ENCODE data around the gene TAOK3. TPM values are rescaled to one million over a fixed set of nuclear protein-coding genes. Genes with fewer than 3 reads are reported as not detected.

The TAOK3 gene
- total RNA-seq, 6 experiments from 2014 or later = 26.0 to 30.7 (median 28.0) TPM

DNA sequence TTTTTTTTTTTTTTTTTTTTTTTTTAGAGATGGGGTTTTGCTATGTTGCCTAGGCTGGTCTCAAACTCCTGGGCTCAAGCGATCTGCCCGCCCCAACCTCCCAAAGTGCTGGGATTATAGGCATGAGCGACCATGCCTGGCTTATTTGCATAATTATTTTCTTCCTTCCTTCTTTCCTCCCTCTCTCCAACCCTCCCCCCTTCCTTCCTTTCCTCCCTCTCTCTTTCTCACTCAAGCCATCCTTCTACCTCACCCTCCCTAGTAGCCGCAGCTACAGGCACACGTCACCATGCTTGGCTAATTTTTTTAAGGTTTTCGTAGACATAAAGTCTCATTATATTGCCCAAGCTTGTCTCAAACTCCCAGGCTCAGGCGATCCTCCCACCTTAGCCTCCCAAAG is 152.9 kb downstream of the TAOK3 start:
- Mint-ChIP-seq H3K27ac (no peak overlapping the region), H3K36me3 (ENCODE audit: low read depth) (peaks cover 14% of the 10 kb centered on the region), H3K9me3 (no peaks in the 10 kb centered on the region), H3K4me3 (no peak overlapping the region), H3K27me3 (ENCODE audit: insufficient read depth) (no peaks in the 10 kb centered on the region), H3K4me1 (ENCODE audit: low read depth) (no peaks in the 10 kb centered on the region)
- DNase-seq = no peak
- TF ChIP-seq, protein P1, sequence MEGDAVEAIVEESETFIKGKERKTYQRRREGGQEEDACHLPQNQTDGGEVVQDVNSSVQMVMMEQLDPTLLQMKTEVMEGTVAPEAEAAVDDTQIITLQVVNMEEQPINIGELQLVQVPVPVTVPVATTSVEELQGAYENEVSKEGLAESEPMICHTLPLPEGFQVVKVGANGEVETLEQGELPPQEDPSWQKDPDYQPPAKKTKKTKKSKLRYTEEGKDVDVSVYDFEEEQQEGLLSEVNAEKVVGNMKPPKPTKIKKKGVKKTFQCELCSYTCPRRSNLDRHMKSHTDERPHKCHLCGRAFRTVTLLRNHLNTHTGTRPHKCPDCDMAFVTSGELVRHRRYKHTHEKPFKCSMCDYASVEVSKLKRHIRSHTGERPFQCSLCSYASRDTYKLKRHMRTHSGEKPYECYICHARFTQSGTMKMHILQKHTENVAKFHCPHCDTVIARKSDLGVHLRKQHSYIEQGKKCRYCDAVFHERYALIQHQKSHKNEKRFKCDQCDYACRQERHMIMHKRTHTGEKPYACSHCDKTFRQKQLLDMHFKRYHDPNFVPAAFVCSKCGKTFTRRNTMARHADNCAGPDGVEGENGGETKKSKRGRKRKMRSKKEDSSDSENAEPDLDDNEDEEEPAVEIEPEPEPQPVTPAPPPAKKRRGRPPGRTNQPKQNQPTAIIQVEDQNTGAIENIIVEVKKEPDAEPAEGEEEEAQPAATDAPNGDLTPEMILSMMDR (IDR thresholded peaks at IDR 0.05) = no peak

DNA sequence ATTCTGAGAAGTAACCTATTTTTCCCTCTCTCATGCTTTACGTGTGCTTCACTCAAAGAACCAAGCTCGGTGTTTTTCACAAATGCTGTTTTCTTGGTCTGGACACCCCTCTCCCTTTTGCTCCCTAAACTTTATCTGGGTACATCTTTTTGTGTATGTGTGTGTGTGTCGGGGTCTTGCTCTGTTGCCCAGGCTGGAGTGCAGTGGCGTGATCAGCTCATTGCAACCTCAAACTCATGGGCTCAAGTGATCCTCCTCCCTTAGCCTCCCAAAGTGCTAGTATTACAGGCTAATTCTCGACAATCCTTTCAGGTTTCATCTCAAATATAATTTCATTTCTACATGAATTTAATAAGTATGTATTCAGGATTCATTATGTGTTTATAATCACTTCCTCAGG is 153.6 kb downstream of the TAOK3 start:
- TF ChIP-seq, protein P1 (IDR thresholded peaks at IDR 0.05) = no peak
- no peak overlapping the region for H3K27ac Mint-ChIP-seq
- DNase-seq = no peak
- H3K4me3 Mint-ChIP-seq = no peak overlapping the region
- no peaks in the 10 kb centered on the region for H3K27me3 Mint-ChIP-seq (ENCODE audit: insufficient read depth)
- H3K4me1 Mint-ChIP-seq (ENCODE audit: low read depth) = no peaks in the 10 kb centered on the region
- H3K9me3 Mint-ChIP-seq = no peaks in the 10 kb centered on the region
- H3K36me3 Mint-ChIP-seq (ENCODE audit: low read depth) = peaks cover 14% of the 10 kb centered on the region

DNA sequence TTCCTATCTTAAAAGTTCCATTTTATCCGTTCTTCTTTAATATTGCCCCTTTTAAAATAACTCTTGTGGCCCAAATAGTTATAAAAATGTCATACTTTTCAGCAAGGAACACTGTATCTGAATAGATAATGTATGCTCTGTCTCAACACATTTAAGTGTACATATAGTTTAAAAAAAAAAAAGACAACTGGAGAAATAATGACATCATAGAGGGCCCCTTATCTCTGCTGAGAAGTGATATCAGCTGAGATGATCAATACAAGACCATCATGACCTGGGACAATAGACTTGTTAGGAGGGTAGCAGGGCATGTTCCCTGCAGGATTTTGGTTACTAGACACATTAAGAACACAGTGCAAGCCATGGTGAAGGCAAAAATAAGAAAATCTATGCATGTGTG is 159.3 kb downstream of the TAOK3 start:
- Mint-ChIP-seq H3K4me3 (no peak overlapping the region), H3K27ac (no peak overlapping the region), H3K27me3 (ENCODE audit: insufficient read depth) (no peaks in the 10 kb centered on the region; the same call in none of the 2 replicates), H3K4me1 (ENCODE audit: low read depth) (no peaks in the 10 kb centered on the region), H3K36me3 (ENCODE audit: low read depth) (peaks cover 13% of the 10 kb centered on the region), H3K9me3 (no peaks in the 10 kb centered on the region)
- TF ChIP-seq, protein P1 (IDR thresholded peaks at IDR 0.05) = no peak
- DNase-seq = no peak

DNA sequence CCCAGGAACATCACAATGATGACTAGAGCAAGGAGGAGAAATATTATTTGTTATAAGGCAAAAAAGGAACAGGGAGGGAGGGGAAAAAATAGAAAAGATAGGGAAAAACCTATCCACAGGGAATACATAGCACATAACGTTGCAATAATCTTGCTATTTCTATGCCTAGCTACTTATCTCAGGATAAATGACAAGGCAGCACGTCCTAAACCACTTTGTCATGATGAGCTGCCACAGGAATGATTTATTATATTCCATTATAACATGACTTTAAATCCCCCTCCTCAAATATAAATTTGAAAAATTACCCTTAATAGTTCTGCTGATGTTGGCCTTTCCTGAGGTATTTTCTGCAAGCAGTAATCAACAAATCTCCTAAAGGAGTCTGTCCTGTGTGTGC is 160.1 kb downstream of the TAOK3 start:
- peaks cover 13% of the 10 kb centered on the region for H3K36me3 Mint-ChIP-seq (ENCODE audit: low read depth)
- TF ChIP-seq, protein P1 (IDR thresholded peaks at IDR 0.05) = no peak
- H3K27me3 Mint-ChIP-seq (ENCODE audit: insufficient read depth) = no peaks in the 10 kb centered on the region; the same call in none of the 2 replicates
- no peaks in the 10 kb centered on the region for H3K4me1 Mint-ChIP-seq (ENCODE audit: low read depth)
- no peak for DNase-seq
- no peaks in the 10 kb centered on the region for H3K9me3 Mint-ChIP-seq
- no peak overlapping the region for H3K4me3 Mint-ChIP-seq
- no peak overlapping the region for H3K27ac Mint-ChIP-seq

DNA sequence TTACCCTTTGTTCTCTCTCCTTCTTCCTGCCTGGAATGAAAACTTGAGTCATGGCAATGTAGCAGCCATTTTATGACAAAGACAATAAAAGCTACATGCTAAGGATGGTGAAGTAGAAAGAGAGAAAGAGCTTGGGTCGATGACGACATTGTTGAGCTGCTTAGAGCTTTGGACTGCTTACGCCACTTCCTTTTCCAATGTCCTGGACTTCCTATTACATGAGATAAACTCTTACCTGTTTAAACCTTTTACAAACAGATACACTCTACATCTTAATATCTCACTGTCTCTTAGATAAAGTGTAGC is 166.6 kb downstream of the TAOK3 start:
- H3K4me1 Mint-ChIP-seq (ENCODE audit: low read depth) = no peaks in the 10 kb centered on the region
- TF ChIP-seq, protein P1 (IDR thresholded peaks at IDR 0.05) = no peak
- no peaks in the 10 kb centered on the region; the same call in none of the 2 replicates for H3K27me3 Mint-ChIP-seq (ENCODE audit: insufficient read depth)
- no peaks in the 10 kb centered on the region for H3K9me3 Mint-ChIP-seq
- H3K4me3 Mint-ChIP-seq = no peak overlapping the region
- no peak for DNase-seq
- no peaks in the 10 kb centered on the region; the same call in 1 of the 2 replicates for H3K36me3 Mint-ChIP-seq (ENCODE audit: low read depth)
- no peak overlapping the region; the same call in 1 of the 2 replicates for H3K27ac Mint-ChIP-seq

DNA sequence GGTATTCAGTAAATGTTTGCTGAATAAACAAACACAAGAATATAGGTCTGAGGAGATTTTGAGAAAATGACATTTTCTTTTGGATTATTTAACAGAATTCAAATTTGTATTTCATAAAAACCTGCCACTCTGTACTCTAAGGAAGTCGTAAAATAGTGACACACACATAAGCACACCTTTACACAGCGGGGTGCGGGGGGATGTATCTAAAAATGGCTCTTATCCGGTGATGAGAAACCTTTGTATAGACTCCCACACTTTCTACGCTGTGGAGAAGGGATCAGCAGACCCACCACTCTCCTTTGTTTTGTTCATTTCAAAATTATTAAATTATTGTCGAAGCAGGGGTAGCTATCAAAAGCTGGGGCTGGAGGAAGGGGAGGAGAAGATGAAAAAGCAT is 178.7 kb downstream of the TAOK3 start:
- peaks cover 20% of the 10 kb centered on the region for H3K4me1 Mint-ChIP-seq (ENCODE audit: low read depth)
- H3K27ac Mint-ChIP-seq = no peak overlapping the region
- H3K36me3 Mint-ChIP-seq (ENCODE audit: low read depth) = peaks cover 19% of the 10 kb centered on the region

More for the DNA sequence above, 178.7 kb downstream of the TAOK3 start:
- Mint-ChIP-seq H3K27me3 (ENCODE audit: insufficient read depth) (peaks cover 1% of the 10 kb centered on the region; the same call in 1 of the 2 replicates), H3K9me3 (no peaks in the 10 kb centered on the region), H3K4me3 (no peak overlapping the region)
- DNase-seq = no peak
- TF ChIP-seq, protein P1 (IDR thresholded peaks at IDR 0.05) = no peak
